Neural cell (in vitro differentiated cells): ENCODE results near the gene EXOC4. TPM values are rescaled to one million over a fixed set of nuclear protein-coding genes. Genes with fewer than 3 reads are reported as not detected.

ENCODE experiments used
- H2AFZ ChIP-seq: fragments of 200-600, 300-800 bp; sonication (generic), shearing (Covaris generic); 2 replicates; pipeline ENCODE4 v1.6.0; 2014; ENCODE audit warnings: low read depth, mild to moderate bottlenecking, antibody characterized with exemption, low read length, moderate library complexity
- H3F3A ChIP-seq: fragments of 200-600 bp; shearing (Covaris generic); 2 replicates; pipeline ENCODE4 v1.6.1; 2016; ENCODE audit warnings: mild to moderate bottlenecking, moderate library complexity, mixed read lengths, antibody characterized with exemption, low read length; ENCODE audit not compliant: insufficient read depth, poor library complexity, severe bottlenecking
- H3K27ac ChIP-seq: fragments of 200-600, 300-800 bp; sonication (generic), shearing (Covaris generic); 2 replicates; pipeline ENCODE4 v1.5.1; 2014; ENCODE audit warnings: mild to moderate bottlenecking, low read length, moderate library complexity
- H3K27me3 ChIP-seq: fragments of 300-800, 200-600 bp; sonication (generic), shearing (Covaris generic); 2 replicates; pipeline ENCODE4 v1.6.0; 2014; ENCODE audit warnings: mild to moderate bottlenecking, low read depth, low read length, moderate library complexity; ENCODE audit not compliant: insufficient read depth
- H3K36me3 ChIP-seq: fragments of 300-800, 200-600 bp; sonication (generic), shearing (Covaris generic); 2 replicates; pipeline ENCODE4 v1.5.1; 2014; ENCODE audit warnings: mild to moderate bottlenecking, antibody characterized with exemption, low read length, moderate library complexity; ENCODE audit not compliant: insufficient read depth
- H3K4me2 ChIP-seq: fragments of 300-800, 200-600 bp; sonication (generic), shearing (Covaris generic); 2 replicates; pipeline ENCODE4 v1.6.0; 2014; ENCODE audit warnings: mild to moderate bottlenecking, low read length
- H3K4me3 ChIP-seq: fragments of 300-800, 200-600 bp; sonication (generic), shearing (Covaris generic); 2 replicates; pipeline ENCODE4 v1.5.1; 2014; ENCODE audit warnings: mild to moderate bottlenecking, low read length, moderate library complexity
- H3K79me2 ChIP-seq: fragments of 200-600 bp; shearing (Covaris generic); replicated peaks from 2 replicates; pipeline ENCODE4 v1.6.0; 2014; ENCODE audit warnings: mild to moderate bottlenecking, low read length, moderate library complexity; ENCODE audit not compliant: insufficient read depth
- H3K9ac ChIP-seq: fragments of 300-800, 200-600 bp; sonication (generic), shearing (Covaris generic); 2 replicates; pipeline ENCODE4 v1.6.1; 2016; ENCODE audit warnings: mild to moderate bottlenecking, low read length, mixed read lengths
- H3K9me2 ChIP-seq: fragments of 200-600 bp; shearing (Covaris generic); 2 replicates; pipeline ENCODE4 v1.6.1; 2016; ENCODE audit warnings: mild to moderate bottlenecking, low read length, mixed read lengths; ENCODE audit not compliant: insufficient read depth
- H3K9me3 ChIP-seq: fragments of 200-600, 300-800 bp; sonication (generic), shearing (Covaris generic); 2 replicates; pipeline ENCODE4 v1.6.1; 2016; ENCODE audit warnings: mild to moderate bottlenecking, mixed run types, low read length, moderate library complexity, mixed read lengths
- H4K20me1 ChIP-seq: fragments of 200-600 bp; shearing (Covaris generic); 2 replicates; pipeline ENCODE4 v1.6.1; 2016; ENCODE audit warnings: mild to moderate bottlenecking, mixed run types; ENCODE audit not compliant: insufficient read depth
- EP300 ChIP-seq: fragments of 450-650 bp; conservative IDR thresholded peaks from 2 replicates; pipeline ENCODE4 v1.6.1; 2014; ENCODE audit warnings: antibody characterized with exemption, mild to moderate bottlenecking, moderate library complexity; ENCODE audit not compliant: poor library complexity, severe bottlenecking
- EZH2 ChIP-seq: fragments of 200-600, 300-800 bp; shearing (Covaris generic), sonication (generic); IDR thresholded peaks from 2 replicates; pipeline ENCODE4 v1.6.1; 2014; ENCODE audit warnings: antibody characterized with exemption, low read length, borderline replicate concordance, mild to moderate bottlenecking; ENCODE audit not compliant: insufficient read depth, poor library complexity, severe bottlenecking
- MXI1 ChIP-seq: fragments of 450-650 bp; conservative IDR thresholded peaks from 2 replicates; pipeline ENCODE4 v1.6.1; 2014; ENCODE audit warnings: antibody characterized with exemption, mild to moderate bottlenecking; ENCODE audit not compliant: poor library complexity, severe bottlenecking
- POLR2AphosphoS5 ChIP-seq: IDR thresholded peaks from 2 replicates; pipeline ENCODE4 v1.6.1; 2012
- RAD21 ChIP-seq: fragments of 450-650 bp; conservative IDR thresholded peaks from 2 replicates; pipeline ENCODE4 v1.6.1; 2014; ENCODE audit warnings: antibody characterized with exemption, mild to moderate bottlenecking, moderate library complexity
- SMC3 ChIP-seq: fragments of 450-650 bp; conservative IDR thresholded peaks from 2 replicates; pipeline ENCODE4 v1.6.1; 2014; ENCODE audit warnings: antibody characterized with exemption, mild to moderate bottlenecking, moderate library complexity; ENCODE audit not compliant: poor library complexity
- TAF1 ChIP-seq: IDR thresholded peaks from 2 replicates; pipeline ENCODE4 v1.6.1; 2012; ENCODE audit warnings: low read depth
- polyA plus RNA-seq: library from polyadenylated mRNA; depleted of rRNA; stranded (reverse); fragments of >200 nt; gene quantifications from 2 replicates; pipeline ENCODE4 v1.2.3, GENCODE V29; 2014
- TF ChIP-seq, protein P1 (sequence below): fragments of 450-650 bp; IDR thresholded peaks from 2 replicates; pipeline ENCODE4 v1.5.1; 2014; ENCODE audit warnings: antibody characterized with exemption, mild to moderate bottlenecking, moderate library complexity; ENCODE audit not compliant: poor library complexity, severe bottlenecking
- TF ChIP-seq, protein P2 (sequence below): IDR thresholded peaks from 2 replicates; pipeline ENCODE4 v1.6.1; 2012; ENCODE audit warnings: borderline replicate concordance

EXOC4 gene
- polyA plus RNA-seq, 1 donor from 2014 or later = 36.5 TPM

DNA sequence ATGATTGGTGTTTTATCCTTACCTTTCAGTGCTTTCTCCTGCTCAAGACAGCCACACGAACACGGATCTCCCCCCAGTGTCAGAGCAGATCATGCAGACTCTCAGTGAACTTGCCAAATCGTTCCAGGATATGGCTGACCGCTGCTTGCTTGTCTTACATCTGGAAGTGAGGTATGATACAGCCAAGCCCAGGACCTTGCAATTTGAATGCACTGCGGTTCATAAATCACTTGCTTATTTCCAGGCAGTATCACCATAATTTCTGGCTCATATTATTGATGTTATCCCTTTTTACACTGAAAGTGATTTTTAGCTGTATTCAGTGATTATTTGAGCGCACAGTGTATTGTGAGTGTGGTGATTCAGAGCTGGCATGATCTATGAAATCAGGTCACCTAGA, 744.6 kb downstream of the EXOC4 start:
- Histone ChIP-seq H3K9me3 (no peaks in the 10 kb centered on the region), H2AFZ (no peak overlapping the region), H3K27ac (no peak overlapping the region), H3F3A (no peaks in the 10 kb centered on the region), H3K4me2 (no peak overlapping the region), H3K36me3 (no peaks in the 10 kb centered on the region), H3K4me3 (no peak overlapping the region), H3K9me2 (no peaks in the 10 kb centered on the region), H3K9ac (no peak overlapping the region), H3K79me2 (no peaks in the 10 kb centered on the region), H3K27me3 (no peaks in the 10 kb centered on the region), H4K20me1 (no peaks in the 10 kb centered on the region)
- TF ChIP-seq SMC3 (no peak), POLR2AphosphoS5 (no peak), MXI1 (no peak)
- TF ChIP-seq, protein P1, sequence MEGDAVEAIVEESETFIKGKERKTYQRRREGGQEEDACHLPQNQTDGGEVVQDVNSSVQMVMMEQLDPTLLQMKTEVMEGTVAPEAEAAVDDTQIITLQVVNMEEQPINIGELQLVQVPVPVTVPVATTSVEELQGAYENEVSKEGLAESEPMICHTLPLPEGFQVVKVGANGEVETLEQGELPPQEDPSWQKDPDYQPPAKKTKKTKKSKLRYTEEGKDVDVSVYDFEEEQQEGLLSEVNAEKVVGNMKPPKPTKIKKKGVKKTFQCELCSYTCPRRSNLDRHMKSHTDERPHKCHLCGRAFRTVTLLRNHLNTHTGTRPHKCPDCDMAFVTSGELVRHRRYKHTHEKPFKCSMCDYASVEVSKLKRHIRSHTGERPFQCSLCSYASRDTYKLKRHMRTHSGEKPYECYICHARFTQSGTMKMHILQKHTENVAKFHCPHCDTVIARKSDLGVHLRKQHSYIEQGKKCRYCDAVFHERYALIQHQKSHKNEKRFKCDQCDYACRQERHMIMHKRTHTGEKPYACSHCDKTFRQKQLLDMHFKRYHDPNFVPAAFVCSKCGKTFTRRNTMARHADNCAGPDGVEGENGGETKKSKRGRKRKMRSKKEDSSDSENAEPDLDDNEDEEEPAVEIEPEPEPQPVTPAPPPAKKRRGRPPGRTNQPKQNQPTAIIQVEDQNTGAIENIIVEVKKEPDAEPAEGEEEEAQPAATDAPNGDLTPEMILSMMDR = no peak
- TF ChIP-seq, protein P2, sequence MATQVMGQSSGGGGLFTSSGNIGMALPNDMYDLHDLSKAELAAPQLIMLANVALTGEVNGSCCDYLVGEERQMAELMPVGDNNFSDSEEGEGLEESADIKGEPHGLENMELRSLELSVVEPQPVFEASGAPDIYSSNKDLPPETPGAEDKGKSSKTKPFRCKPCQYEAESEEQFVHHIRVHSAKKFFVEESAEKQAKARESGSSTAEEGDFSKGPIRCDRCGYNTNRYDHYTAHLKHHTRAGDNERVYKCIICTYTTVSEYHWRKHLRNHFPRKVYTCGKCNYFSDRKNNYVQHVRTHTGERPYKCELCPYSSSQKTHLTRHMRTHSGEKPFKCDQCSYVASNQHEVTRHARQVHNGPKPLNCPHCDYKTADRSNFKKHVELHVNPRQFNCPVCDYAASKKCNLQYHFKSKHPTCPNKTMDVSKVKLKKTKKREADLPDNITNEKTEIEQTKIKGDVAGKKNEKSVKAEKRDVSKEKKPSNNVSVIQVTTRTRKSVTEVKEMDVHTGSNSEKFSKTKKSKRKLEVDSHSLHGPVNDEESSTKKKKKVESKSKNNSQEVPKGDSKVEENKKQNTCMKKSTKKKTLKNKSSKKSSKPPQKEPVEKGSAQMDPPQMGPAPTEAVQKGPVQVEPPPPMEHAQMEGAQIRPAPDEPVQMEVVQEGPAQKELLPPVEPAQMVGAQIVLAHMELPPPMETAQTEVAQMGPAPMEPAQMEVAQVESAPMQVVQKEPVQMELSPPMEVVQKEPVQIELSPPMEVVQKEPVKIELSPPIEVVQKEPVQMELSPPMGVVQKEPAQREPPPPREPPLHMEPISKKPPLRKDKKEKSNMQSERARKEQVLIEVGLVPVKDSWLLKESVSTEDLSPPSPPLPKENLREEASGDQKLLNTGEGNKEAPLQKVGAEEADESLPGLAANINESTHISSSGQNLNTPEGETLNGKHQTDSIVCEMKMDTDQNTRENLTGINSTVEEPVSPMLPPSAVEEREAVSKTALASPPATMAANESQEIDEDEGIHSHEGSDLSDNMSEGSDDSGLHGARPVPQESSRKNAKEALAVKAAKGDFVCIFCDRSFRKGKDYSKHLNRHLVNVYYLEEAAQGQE = no peak

DNA sequence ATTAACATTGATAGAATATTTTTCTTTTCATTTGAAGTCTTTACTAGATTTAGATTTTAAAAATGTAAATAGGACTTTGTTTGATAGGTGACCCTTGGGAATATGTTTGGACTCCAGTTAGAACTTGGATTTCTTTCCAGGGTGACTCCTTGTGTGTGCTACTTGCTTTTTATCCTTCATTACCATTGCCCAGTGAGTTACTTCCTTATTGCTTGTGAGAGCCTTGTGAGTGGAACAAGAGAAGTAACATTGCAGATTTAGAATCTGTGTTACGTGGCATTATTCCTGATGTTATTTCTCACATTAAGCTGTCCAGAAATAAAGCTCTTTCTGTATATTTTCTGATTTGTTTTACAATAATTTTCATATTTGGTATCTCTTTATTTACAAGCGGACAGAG, 746.3 kb downstream of the EXOC4 start:
- H3K36me3 ChIP-seq = no peaks in the 10 kb centered on the region
- no peak overlapping the region for H3K27ac ChIP-seq
- no peak overlapping the region for H3K4me2 ChIP-seq
- H3K79me2 ChIP-seq = no peaks in the 10 kb centered on the region
- no peak overlapping the region for H2AFZ ChIP-seq
- no peak overlapping the region for H3K4me3 ChIP-seq
- TF ChIP-seq TAF1 = no peak
- no peaks in the 10 kb centered on the region for H3F3A ChIP-seq
- H3K9me2 ChIP-seq = no peaks in the 10 kb centered on the region
- H3K27me3 ChIP-seq = no peaks in the 10 kb centered on the region
- H4K20me1 ChIP-seq = no peaks in the 10 kb centered on the region
- H3K9me3 ChIP-seq = no peaks in the 10 kb centered on the region
- no peak overlapping the region for H3K9ac ChIP-seq

DNA sequence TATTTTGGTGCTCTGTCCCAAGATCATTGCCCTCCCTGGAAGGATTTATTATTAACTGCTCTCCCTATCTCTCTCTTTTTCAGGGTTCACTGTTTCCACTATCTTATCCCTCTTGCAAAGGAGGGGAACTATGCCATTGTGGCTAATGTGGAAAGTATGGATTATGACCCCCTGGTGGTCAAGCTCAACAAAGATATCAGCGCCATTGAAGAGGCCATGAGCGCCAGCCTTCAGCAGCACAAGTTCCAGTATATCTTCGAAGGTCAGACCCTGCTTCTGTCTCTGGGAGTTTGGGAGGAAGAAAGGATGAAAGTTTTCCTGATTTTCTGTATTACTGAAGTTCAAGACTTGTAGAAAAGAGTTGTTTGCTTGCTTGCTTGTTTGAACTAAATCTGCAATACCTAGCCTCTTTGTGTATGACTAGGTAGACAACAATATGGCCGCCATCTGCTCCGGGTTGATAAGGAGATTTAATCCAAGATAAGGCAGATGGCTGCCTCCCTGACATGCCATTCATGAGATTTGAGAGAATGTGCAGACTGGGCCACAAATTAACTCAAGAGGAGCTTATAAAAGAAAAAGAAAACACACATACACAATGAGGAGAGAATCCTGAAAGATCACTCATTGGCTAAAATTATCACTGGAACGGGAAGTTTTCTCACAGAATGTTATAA, 752.1 kb downstream of the EXOC4 start:
- Histone ChIP-seq H3K27me3 (no peaks in the 10 kb centered on the region), H3K79me2 (no peaks in the 10 kb centered on the region), H3K9me2 (no peaks in the 10 kb centered on the region), H3F3A (no peaks in the 10 kb centered on the region), H3K9ac (no peak overlapping the region), H3K4me2 (no peak overlapping the region), H3K36me3 (no peaks in the 10 kb centered on the region), H4K20me1 (no peaks in the 10 kb centered on the region), H3K27ac (no peak overlapping the region), H3K4me3 (no peak overlapping the region), H2AFZ (no peak overlapping the region), H3K9me3 (no peaks in the 10 kb centered on the region)
- TF ChIP-seq RAD21 (no peak), TAF1 (no peak), SMC3 (no peak), EP300 (no peak), POLR2AphosphoS5 (no peak), EZH2 (no peak), MXI1 (no peak)
- TF ChIP-seq, protein P1 = no peak
- TF ChIP-seq, protein P2 = no peak
